PC-9 (cell line): ENCODE measurements around the gene ZBTB7C.

ENCODE experiments used
- CTCF ChIP-seq: fragments of 200-600 bp; sonication (generic); conservative IDR thresholded peaks from 2 replicates; pipeline ENCODE4 v1.6.1; 2017; ENCODE audit warnings: mixed run types, antibody characterized with exemption, mild to moderate bottlenecking, moderate library complexity
- EZH2 ChIP-seq: fragments of 200-600 bp; sonication (generic); IDR thresholded peaks from 2 replicates; pipeline ENCODE4 v1.8.0; 2017; ENCODE audit warnings: antibody characterized with exemption, low read depth

GRCh38 chr18:48091869-48092497 lies 317.2 kb downstream of the ZBTB7C start:
- no peak for TF ChIP-seq CTCF
- TF ChIP-seq EZH2: no peak
